Ovary (tissue), 9 donors: ENCODE measurements around the gene CORO6. TPM values are rescaled to one million over a fixed set of nuclear protein-coding genes. Genes with fewer than 3 reads are reported as not detected.

Experiments used
- DNase-seq, 5 donors: peaks; one replicate each; pipeline ENCODE4 v3.0.0-alpha.2; 2019 to 2020
- H3K27ac ChIP-seq, 2 donors: fragments of 200-600 bp; one replicate each; pipeline versions ENCODE4 v1.5.1 to v1.8.0; 2019 to 2022
- H3K27me3 ChIP-seq: fragments of 200-600 bp; one replicate; pipeline ENCODE4 v1.8.0; 2022
- H3K36me3 ChIP-seq: fragments of 200-600 bp; sonication (generic); one replicate; pipeline ENCODE4 v1.5.1; 2019
- H3K4me1 ChIP-seq: one replicate; pipeline ENCODE4 v1.8.1; 2013; ENCODE audit warnings: mild to moderate bottlenecking, moderate library complexity; ENCODE audit not compliant: insufficient read depth
- H3K4me3 ChIP-seq: fragments of 200-600 bp; sonication (generic); one replicate; pipeline ENCODE4 v1.5.1; 2017
- H3K9me3 ChIP-seq, 2 donors: fragments of 200-600 bp in 1 of 2; sonication (generic) in 1 of 2; one replicate each; pipeline versions ENCODE4 v1.5.1 to v1.8.1; 2013 to 2019; ENCODE audit warnings: mild to moderate bottlenecking in 1 of 2, moderate library complexity in 1 of 2
- CTCF ChIP-seq, 3 donors: fragments of 450-650 bp in 2 of 3; fragments of 200-600 bp in 1 of 3; IDR thresholded peaks; one replicate each; pipeline versions ENCODE4 v1.5.1 to v1.8.0; 2016 to 2022; ENCODE audit warnings: antibody characterized with exemption in 3 of 3, mild to moderate bottlenecking in 1 of 3
- EP300 ChIP-seq: sonication (generic); formaldehyde crosslinking; IDR thresholded peaks from one replicate; pipeline ENCODE4 v1.6.1; 2017; ENCODE audit warnings: antibody characterized with exemption
- POLR2A ChIP-seq: fragments of 450-650 bp; IDR thresholded peaks from one replicate; pipeline ENCODE4 v1.6.1; 2017; ENCODE audit warnings: antibody characterized with exemption, mild to moderate bottlenecking, moderate library complexity
- WGBS, 3 donors: extraction: QIAGEN DNeasy Blood & Tissue Kit in 1 of 3; methylation state at CpG; one replicate each; pipeline versions ENCODE4 v1.1.5 to v1.1.7; 2013 to 2017; 5-methylcytosine and 5-hydroxymethylcytosine counted together
- intact Hi-C, 4 donors: fragments of 100-400 bp; cut with DNase I; formaldehyde crosslinking; loops; one replicate each; pipeline versions ENCODE4 v1.11.0 to v1.15.1; 2022 to 2023
- polyA plus RNA-seq, 2 donors: library from polyadenylated mRNA; stranded (reverse); fragments of 200-250 nt in 1 of 2; fragments of 350-450 nt in 1 of 2; fragmentation: Illumina TruSeq in 1 of 2; extraction: RNeasy Lipid Tissue Mini Kit (QIAGEN cat#74804) in 1 of 2; gene quantifications; one replicate each; pipeline ENCODE4 v1.2.3, GENCODE V29; 2013 to 2014
- total RNA-seq, 7 donors: library from RNA; depleted of rRNA in 2 of 7; stranded (reverse); fragments of >200 nt in 2 of 7; fragmentation: NEBNext Ultra II Directional in 3 of 7; extraction: Animal tissue kit (Norgen Biotek cat#: 25700) in 3 of 7; gene quantifications; one replicate each; pipeline versions ENCODE4 v1.1.0 to v1.2.4, GENCODE V29; 2016 to 2023
- donor health status: DM: no; HTN: no; CAD: no; lungs with moderate emphysema.
- donor health status: DM: no; HTN: no; CAD: no.
- donor health status: Bipolar disorder and iron deficiency.
- donor health status: DM: yes; HTN: yes; CAD: no.
- donor health status: DM: no; HTN: no; CAD: no.
- donor health status: DM: yes; HTN: yes; CAD: no.

The CORO6 gene
- total and polyA plus RNA-seq, 9 donors, result 1.2 to 9.0 (median 3.5) TPM

DNA sequence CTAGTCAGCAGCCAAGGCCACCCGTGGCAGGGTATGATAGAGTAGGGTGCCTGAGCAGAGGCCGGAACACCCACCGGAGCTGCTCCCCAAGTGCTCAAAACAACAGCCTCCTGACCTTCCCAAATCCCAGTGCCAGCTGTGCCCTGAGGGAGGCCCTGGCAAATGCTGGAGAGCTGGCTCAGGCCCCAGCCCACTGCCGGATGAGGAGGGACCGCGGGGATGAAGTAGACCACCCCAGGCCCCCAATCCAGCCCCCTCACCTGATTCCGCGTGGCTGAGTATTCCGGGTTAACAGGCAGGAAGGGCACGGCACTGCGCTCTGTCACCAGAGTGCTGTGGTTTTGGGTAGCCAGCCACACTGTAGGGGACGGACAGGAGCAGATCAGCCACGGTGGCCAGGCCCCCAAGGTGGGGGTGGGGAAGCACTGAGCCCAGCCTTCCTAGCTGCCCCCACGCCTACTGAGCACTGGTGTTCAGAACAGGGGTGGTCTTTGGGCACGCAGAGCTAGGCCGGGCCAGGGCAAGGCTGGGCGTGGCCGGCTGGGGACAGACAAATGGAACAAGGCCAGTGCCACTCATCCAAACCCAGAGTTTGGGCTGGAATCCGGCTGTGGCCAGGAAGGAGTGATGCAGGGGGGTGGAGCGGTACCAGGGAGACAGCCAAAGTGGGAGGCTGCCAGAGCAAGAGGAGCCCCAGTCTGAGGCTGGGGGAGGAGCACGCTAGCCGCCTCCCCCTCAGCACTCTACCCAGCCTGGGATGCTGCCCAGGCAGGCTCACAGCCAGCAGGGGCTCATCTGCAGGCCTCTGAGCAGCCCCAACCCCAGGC, 45.1 kb downstream of the CORO6 start:
- intact Hi-C loops, result no loop called here
- TF ChIP-seq CTCF (IDR thresholded peaks at IDR 0.05), result no peak
- no peak for TF ChIP-seq POLR2A
- no peak for TF ChIP-seq EP300
- DNase-seq, result peak; percentile 31 to 74 (median 54)
- no peaks in the 10 kb centered on the region for H3K27me3 ChIP-seq
- peak overlapping the region in 1 of 2 donors; percentile 10 for H3K27ac ChIP-seq
- no peak overlapping the region for H3K4me3 ChIP-seq
- no peaks in the 10 kb centered on the region for H3K9me3 ChIP-seq
- H3K4me1 ChIP-seq, result peaks cover 7% of the 10 kb centered on the region
- WGBS, 3 donors, result 65 to 74% (median 67%) methylated on average over 20 to 22 of the region's 22 CpGs
- H3K36me3 ChIP-seq, result no peaks in the 10 kb centered on the region

DNA sequence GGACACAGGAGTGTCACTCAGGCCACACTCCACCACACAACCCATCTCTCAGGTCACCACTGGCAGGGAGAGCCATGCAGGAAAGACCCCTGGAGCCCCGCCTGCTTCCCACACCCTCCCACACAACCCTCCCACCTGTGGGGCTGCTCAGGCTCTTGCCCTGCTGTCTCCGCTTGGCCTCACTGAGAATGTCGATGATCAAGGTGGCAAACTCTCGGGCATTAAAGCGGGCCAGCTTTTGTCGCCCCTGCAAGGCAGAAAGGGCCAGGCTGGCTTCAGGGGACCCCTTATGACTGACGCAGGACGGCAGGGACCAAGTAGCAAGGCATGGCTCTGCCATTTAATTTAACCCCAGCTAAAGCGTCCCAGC, 45.7 kb downstream of the CORO6 start:
- WGBS, 3 donors, result 91 to 92% (median 91%) methylated on average over 9 of the region's 9 CpGs
- Histone ChIP-seq H3K4me3 (no peak overlapping the region), H3K9me3 (no peaks in the 10 kb centered on the region), H3K4me1 (peaks cover 12% of the 10 kb centered on the region), H3K27me3 (no peaks in the 10 kb centered on the region), H3K27ac (no peak overlapping the region), H3K36me3 (no peaks in the 10 kb centered on the region)
- intact Hi-C loops, result no loop called here
- no peak for DNase-seq
- TF ChIP-seq EP300 (no peak), CTCF (IDR thresholded peaks at IDR 0.05) (no peak), POLR2A (no peak)

- DNase-seq, result peak in 1 of 5 donors; percentile 12
- Histone ChIP-seq H3K9me3 (no peaks in the 10 kb centered on the region), H3K27ac (no peak overlapping the region), H3K27me3 (no peaks in the 10 kb centered on the region), H3K4me1 (peaks cover 15% of the 10 kb centered on the region), H3K36me3 (no peaks in the 10 kb centered on the region), H3K4me3 (no peak overlapping the region)
- WGBS, 3 donors, result 91 to 92% (median 92%) methylated on average over 34 to 37 of the region's 37 CpGs
- intact Hi-C loops, result no loop called here
- TF ChIP-seq POLR2A (no peak), EP300 (no peak), CTCF (IDR thresholded peaks at IDR 0.05) (no peak)
These were observed 46.3 kb downstream of the CORO6 start for GRCh38 chr17:29576214-29577000.

DNA sequence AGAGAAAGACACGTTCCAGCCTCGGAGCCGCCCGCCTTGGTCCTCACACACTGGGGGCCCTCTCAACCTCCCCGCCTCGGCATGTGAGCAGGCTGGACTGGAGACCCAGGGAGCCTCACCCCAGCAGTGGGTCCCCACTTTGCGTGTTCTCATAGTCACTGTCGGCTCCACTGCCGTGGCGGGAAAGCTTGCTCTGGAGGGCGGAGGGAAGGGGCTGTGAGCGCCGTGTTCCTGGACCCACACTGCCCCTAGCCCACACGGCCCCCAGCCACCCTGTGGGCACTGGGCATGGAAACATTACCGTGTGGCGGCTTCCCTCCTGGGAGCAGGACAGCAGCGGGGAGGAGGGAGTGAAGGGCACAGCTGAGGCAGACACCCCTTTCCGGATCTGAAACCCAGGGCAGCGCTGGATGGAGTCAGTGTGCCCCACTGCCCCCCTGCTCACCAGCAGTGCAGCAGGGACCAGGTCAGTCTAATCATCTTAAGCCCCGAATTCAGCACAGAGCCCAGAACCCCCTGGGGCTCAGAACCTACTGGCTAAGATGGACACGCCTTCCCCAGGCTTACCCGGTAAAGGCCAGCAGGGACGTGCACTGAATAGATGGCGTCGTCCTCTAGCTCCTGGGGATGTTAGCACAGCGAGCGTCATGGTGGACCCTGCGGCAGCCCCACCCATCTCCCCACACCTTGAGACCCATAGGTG, 47.0 kb downstream of the CORO6 start:
- Histone ChIP-seq H3K36me3 (no peaks in the 10 kb centered on the region), H3K4me1 (peaks cover 15% of the 10 kb centered on the region), H3K27me3 (no peaks in the 10 kb centered on the region), H3K27ac (no peak overlapping the region), H3K4me3 (no peak overlapping the region), H3K9me3 (no peaks in the 10 kb centered on the region)
- TF ChIP-seq CTCF (IDR thresholded peaks at IDR 0.05) (no peak), EP300 (no peak), POLR2A (no peak)
- 84 to 86% (median 85%) methylated on average over 28 of the region's 28 CpGs for WGBS, 3 donors
- intact Hi-C loops, result no loop called here
- DNase-seq, result peak in 2 of 5 donors; percentile 9 to 16
